Measurements from ENCODE around the gene CCL25. TPM values are rescaled to one million over a fixed set of nuclear protein-coding genes. Genes with fewer than 3 reads are reported as not detected.
A peak's percentile ranks its signal among the peaks of the same experiment; 100 is the strongest.

Gene CCL25, protein sequence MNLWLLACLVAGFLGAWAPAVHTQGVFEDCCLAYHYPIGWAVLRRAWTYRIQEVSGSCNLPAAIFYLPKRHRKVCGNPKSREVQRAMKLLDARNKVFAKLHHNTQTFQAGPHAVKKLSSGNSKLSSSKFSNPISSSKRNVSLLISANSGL
- 1,345 TPM for polyA plus RNA-seq
- long read RNA-seq, donor 1, transcript CCL25-201 (6 exons, 953 nt): major isoform, 52 of 123 reads
- long read RNA-seq, donor 1, partial matches to known transcripts: 69 of 123 reads
- long read RNA-seq, donor 1, other reads (novel, unspliced or antisense): 0 of 123 reads
- long read RNA-seq, donor 2, transcript CCL25-201 (6 exons, 953 nt): major isoform, 189 of 696 reads
- long read RNA-seq, donor 2, transcript CCL25-203 (5 exons, 924 nt): minor isoform, 14 of 696 reads
- long read RNA-seq, donor 2, partial matches to known transcripts: 470 of 696 reads
- long read RNA-seq, donor 2, other reads (novel, unspliced or antisense): 21 of 696 reads
- long read RNA-seq, donor 3: 0 reads
- long read RNA-seq, donor 4, transcript CCL25-201 (6 exons, 953 nt): major isoform, 26 of 46 reads
- long read RNA-seq, donor 4, partial matches to known transcripts: 0 of 46 reads
- long read RNA-seq, donor 4, other reads (novel, unspliced or antisense): 19 of 46 reads
- long read RNA-seq, donor 5: 0 reads
- long read RNA-seq, donor 6, transcript CCL25-201 (6 exons, 953 nt): major isoform, 238 of 771 reads
- long read RNA-seq, donor 6, transcript CCL25-203 (5 exons, 924 nt): minor isoform, 13 of 771 reads
- long read RNA-seq, donor 6, partial matches to known transcripts: 499 of 771 reads
- long read RNA-seq, donor 6, other reads (novel, unspliced or antisense): 19 of 771 reads
- long read RNA-seq, donor 7: 0 reads
- long read RNA-seq, donor 8, transcript CCL25-203 (5 exons, 924 nt): minor isoform, 20 of 1,078 reads
- long read RNA-seq, donor 8, transcript CCL25-201 (6 exons, 953 nt): major isoform, 338 of 1,078 reads
- long read RNA-seq, donor 8, partial matches to known transcripts: 672 of 1,078 reads
- long read RNA-seq, donor 8, other reads (novel, unspliced or antisense): 45 of 1,078 reads
- long read RNA-seq, donor 9, transcript CCL25-203 (5 exons, 924 nt): minor isoform, 5 of 317 reads
- long read RNA-seq, donor 9, transcript CCL25-201 (6 exons, 953 nt): major isoform, 118 of 317 reads
- long read RNA-seq, donor 9, partial matches to known transcripts: 188 of 317 reads
- long read RNA-seq, donor 9, other reads (novel, unspliced or antisense): 5 of 317 reads
- long read RNA-seq, donor 10, transcript CCL25-203 (5 exons, 924 nt): minor isoform, 14 of 563 reads
- long read RNA-seq, donor 10, transcript CCL25-201 (6 exons, 953 nt): major isoform, 201 of 563 reads
- long read RNA-seq, donor 10, partial matches to known transcripts: 317 of 563 reads
- long read RNA-seq, donor 10, other reads (novel, unspliced or antisense): 30 of 563 reads
- long read RNA-seq, donor 11, transcript CCL25-203 (5 exons, 924 nt): minor isoform, 11 of 306 reads
- long read RNA-seq, donor 11, transcript CCL25-201 (6 exons, 953 nt): major isoform, 113 of 306 reads
- long read RNA-seq, donor 11, partial matches to known transcripts: 177 of 306 reads
- long read RNA-seq, donor 11, other reads (novel, unspliced or antisense): 5 of 306 reads

DNA sequence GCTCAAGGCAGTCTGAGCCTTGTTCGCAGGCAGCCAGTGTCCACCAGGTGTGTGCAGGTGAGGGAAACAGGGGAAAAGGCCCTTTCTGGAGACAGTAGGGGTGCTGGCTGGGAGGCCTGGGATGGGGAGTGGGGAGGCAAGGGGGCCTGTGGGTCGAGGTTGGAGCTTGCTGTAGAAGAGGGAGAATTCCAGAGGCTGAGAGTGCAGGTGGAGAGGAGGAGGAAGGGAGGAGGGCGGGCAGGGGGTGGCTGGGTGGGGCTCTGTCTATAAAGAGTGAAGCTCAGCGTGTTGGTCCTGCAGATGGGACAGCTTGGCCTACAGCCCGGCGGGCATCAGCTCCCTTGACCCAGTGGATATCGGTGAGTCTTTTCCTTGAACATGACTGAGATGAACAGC is at the start of gene CCL25:
Gene CCL25, plus strand, starts transcription at position 297 of the 396 bp plus-strand sequence. CDS start 290 bp downstream, outside the sequence.
- no peaks in the 10 kb centered on the region for H3K27me3 ChIP-seq (ENCODE audit: control insufficient read depth, insufficient read depth, low read length)
- peak within 1 kb of the TSS; percentile 92 for H3K27ac ChIP-seq (ENCODE audit: low read length)
- peak within 1 kb of the TSS; percentile 57 for H3K4me3 ChIP-seq (ENCODE audit: low read length)
- H3K4me1 ChIP-seq (ENCODE audit: control insufficient read depth, insufficient read depth, low read length): peaks cover 33% of the 10 kb centered on the region
- DNase-seq: peak in 1 of 2 donors; percentile 49
- no CpG with 5 or more reads among the region's 7 CpGs for WGBS (ENCODE audit: insufficient coverage, low lambda C conversion rate)
- peaks cover 3% of the 10 kb centered on the region for H3K9me3 ChIP-seq (ENCODE audit: control insufficient read depth, low read depth, low read length)
- peaks cover under 1% of the 10 kb centered on the region for H3K36me3 ChIP-seq (ENCODE audit: control insufficient read depth, insufficient read depth, low read length)

DNA sequence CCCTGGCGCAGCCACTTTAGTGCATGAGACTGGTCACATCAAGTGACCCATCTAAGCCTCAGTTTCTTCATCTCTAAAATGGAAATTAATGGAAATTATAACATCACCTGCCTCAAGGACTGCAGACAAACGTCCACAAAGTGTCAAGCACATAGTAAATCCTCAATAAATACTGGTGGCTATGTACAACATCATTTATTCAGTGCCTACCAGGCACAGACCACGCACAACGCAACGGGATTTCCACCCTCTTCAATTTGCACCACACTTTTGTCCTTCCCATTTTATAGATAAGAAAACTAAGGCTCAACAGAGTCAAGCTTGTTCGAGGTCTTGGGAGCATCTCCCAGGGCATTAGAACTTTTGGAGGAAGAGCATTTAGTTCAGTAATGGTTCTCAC is 48.6 kb upstream of the CCL25 start:
- H3K27me3 ChIP-seq (ENCODE audit: control insufficient read depth, insufficient read depth, low read length): no peaks in the 10 kb centered on the region
- peaks cover 7% of the 10 kb centered on the region for H3K36me3 ChIP-seq (ENCODE audit: control insufficient read depth, insufficient read depth, low read length)
- DNase-seq: no peak
- H3K4me1 ChIP-seq (ENCODE audit: control insufficient read depth, insufficient read depth, low read length): peaks cover 15% of the 10 kb centered on the region
- no peaks in the 10 kb centered on the region for H3K9me3 ChIP-seq (ENCODE audit: control insufficient read depth, low read depth, low read length)
- H3K4me3 ChIP-seq (ENCODE audit: low read length): peak overlapping the region; percentile 73
- H3K27ac ChIP-seq (ENCODE audit: low read length): no peak overlapping the region
- WGBS (ENCODE audit: insufficient coverage, low lambda C conversion rate): 20% methylated on average over 1 of the region's 6 CpGs

DNA sequence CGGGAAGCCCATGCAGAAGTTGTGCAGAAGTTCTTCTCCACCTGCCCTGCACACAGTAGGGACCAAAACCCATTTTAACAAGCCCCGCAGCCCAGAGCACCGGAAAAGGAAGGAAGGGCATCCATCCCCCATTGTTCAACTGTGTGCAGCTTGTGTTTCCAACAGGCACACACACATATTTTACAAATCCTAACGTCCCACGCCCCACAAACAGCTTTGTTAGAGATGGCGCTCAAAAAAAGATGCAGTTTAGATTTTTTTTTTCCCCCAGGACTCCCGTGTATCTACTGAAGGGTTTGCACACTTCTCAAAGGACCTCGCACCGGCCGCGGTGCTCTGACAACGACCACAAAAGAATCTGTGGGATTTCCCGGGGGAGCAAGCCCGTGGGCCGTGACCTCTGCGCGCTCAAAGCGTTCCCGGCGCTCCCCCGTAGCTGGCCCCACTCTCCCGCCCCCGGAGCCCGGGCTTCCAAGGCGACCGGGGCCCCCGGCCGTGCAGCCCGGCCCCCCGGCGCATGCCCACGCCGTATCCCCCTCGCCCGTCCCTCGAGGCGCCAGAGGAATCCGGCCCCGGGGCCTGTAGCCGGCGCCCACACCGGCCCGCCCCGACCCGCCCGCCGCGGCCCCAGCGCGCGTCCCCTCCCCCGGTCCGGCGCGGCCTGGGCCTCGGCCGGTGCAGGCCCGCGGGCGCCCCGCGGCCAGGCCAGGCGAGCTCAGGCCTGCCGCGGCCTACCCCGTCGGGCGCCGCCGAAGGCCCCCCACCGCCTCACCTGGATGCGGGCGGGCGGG is 47.6 kb upstream of the CCL25 start:
- H3K36me3 ChIP-seq (ENCODE audit: control insufficient read depth, insufficient read depth, low read length): peaks cover 7% of the 10 kb centered on the region
- H3K4me1 ChIP-seq (ENCODE audit: control insufficient read depth, insufficient read depth, low read length): peaks cover 15% of the 10 kb centered on the region
- peak overlapping the region; percentile 73 for H3K4me3 ChIP-seq (ENCODE audit: low read length)
- peak in 1 of 2 donors; percentile 48 for DNase-seq
- H3K27ac ChIP-seq (ENCODE audit: low read length): peak overlapping the region; percentile 64
- H3K27me3 ChIP-seq (ENCODE audit: control insufficient read depth, insufficient read depth, low read length): no peaks in the 10 kb centered on the region
- WGBS (ENCODE audit: insufficient coverage, low lambda C conversion rate): 0% methylated on average over 2 of the region's 74 CpGs
- H3K9me3 ChIP-seq (ENCODE audit: control insufficient read depth, low read depth, low read length): no peaks in the 10 kb centered on the region

DNA sequence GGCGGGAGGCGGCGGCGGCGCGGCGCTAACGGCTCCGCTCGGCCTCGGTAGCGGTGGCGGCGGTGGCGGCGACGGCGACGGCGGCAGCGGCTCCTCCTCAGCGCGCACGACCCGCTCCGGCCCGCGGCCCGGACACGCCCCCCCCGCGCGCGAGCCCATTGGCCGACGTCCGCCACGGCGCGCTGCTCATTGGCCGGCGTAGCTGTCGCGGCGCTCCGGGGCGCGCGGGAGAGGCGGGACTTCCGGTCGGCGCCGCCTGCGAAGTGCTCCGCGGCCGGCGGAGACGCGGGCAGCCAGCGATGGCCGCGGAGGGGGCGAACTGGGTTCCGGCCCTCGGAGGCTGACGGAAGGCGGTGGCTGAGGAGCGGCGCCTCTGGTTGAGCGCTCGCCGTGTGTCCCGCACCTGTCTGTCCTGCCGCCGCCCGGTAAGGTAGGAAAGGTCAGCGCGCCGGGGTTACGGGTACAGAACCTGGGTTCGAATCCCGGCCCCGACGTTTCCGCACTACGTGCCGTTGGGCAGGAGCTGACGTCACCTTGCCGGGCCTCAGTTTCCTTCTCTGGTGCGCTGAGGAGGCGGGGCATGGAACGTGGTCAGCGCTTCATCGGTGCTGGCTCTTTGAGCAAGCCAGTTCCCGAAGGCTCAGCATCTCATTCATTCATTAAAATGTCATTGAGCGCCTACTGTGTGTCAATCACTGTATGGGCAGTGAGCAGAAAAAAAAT is 46.9 kb upstream of the CCL25 start, which contains the start of gene ELAVL1:
Gene ELAVL1, minus strand, starts transcription at position 108 of the 723 bp plus-strand sequence. CDS start 13,826 bp downstream, outside the sequence.
- peaks cover 6% of the 10 kb centered on the region for H3K36me3 ChIP-seq (ENCODE audit: control insufficient read depth, insufficient read depth, low read length)

DNA sequence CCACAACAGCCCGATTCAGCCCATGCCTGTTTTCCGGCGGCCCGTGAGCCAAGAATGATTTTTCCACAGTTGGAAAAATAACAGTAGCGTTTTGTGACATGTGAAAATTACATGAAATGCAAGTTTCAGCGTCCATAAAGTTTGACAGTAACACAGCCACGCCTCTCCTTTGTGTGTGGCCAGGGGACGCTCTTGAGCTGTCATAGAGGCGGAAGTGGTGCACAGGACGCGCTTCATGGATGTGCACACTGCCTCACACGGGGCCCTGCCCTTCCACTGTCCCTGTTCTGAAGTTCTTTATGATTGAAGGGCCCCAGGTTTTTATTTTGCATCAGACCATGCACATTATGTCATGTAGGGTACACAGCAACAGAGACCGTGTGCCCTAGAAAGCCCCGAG is 34.8 kb upstream of the CCL25 start:
- H3K27ac ChIP-seq (ENCODE audit: low read length): no peak overlapping the region
- H3K36me3 ChIP-seq (ENCODE audit: control insufficient read depth, insufficient read depth, low read length): no peaks in the 10 kb centered on the region
- no CpG with 5 or more reads among the region's 14 CpGs for WGBS (ENCODE audit: insufficient coverage, low lambda C conversion rate)
- DNase-seq: peak; percentile 63 to 75
- H3K4me3 ChIP-seq (ENCODE audit: low read length): no peak overlapping the region
- no peaks in the 10 kb centered on the region for H3K27me3 ChIP-seq (ENCODE audit: control insufficient read depth, insufficient read depth, low read length)
- no peaks in the 10 kb centered on the region for H3K4me1 ChIP-seq (ENCODE audit: control insufficient read depth, insufficient read depth, low read length)
- no peaks in the 10 kb centered on the region for H3K9me3 ChIP-seq (ENCODE audit: control insufficient read depth, low read depth, low read length)

More for the DNA sequence above, 46.9 kb upstream of the CCL25 start, which contains the start of gene ELAVL1:
- Histone ChIP-seq H3K27me3 (ENCODE audit: control insufficient read depth, insufficient read depth, low read length) (no peaks in the 10 kb centered on the region), H3K27ac (ENCODE audit: low read length) (peak within 1 kb of the TSS; percentile 71), H3K4me1 (ENCODE audit: control insufficient read depth, insufficient read depth, low read length) (peaks cover 15% of the 10 kb centered on the region), H3K4me3 (ENCODE audit: low read length) (peak within 1 kb of the TSS; percentile 99), H3K9me3 (ENCODE audit: control insufficient read depth, low read depth, low read length) (no peaks in the 10 kb centered on the region)
- DNase-seq: peak; percentile 89 to 93
- no CpG with 5 or more reads among the region's 98 CpGs for WGBS (ENCODE audit: insufficient coverage, low lambda C conversion rate)

DNA sequence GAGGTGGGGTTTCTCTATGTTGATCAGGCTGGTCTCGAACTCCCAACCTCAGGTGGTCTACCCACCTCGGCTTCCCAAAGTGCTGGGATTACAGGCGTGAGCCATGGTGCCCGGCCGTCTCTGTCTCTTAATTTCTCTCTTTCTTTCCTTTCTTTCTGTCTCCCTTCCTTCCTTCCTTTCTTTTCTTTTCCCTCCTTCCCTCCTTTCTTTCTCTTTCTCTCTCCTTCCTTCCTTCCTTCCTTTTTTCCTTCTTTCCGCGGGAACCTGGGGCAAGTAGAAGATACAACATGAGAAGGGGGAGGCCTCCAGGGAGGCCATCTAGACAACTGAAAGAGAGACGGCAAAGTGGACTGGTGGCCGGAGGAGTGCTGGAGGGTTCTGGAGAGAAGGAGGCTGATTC is 31.9 kb upstream of the CCL25 start:
- WGBS (ENCODE audit: insufficient coverage, low lambda C conversion rate): 90% methylated on average over 5 of the region's 9 CpGs
- H3K27ac ChIP-seq (ENCODE audit: low read length): no peak overlapping the region
- no peak for DNase-seq
- no peak overlapping the region for H3K4me3 ChIP-seq (ENCODE audit: low read length)
- no peaks in the 10 kb centered on the region for H3K9me3 ChIP-seq (ENCODE audit: control insufficient read depth, low read depth, low read length)
- peaks cover 3% of the 10 kb centered on the region for H3K4me1 ChIP-seq (ENCODE audit: control insufficient read depth, insufficient read depth, low read length)
- H3K27me3 ChIP-seq (ENCODE audit: control insufficient read depth, insufficient read depth, low read length): no peaks in the 10 kb centered on the region
- no peaks in the 10 kb centered on the region for H3K36me3 ChIP-seq (ENCODE audit: control insufficient read depth, insufficient read depth, low read length)

DNA sequence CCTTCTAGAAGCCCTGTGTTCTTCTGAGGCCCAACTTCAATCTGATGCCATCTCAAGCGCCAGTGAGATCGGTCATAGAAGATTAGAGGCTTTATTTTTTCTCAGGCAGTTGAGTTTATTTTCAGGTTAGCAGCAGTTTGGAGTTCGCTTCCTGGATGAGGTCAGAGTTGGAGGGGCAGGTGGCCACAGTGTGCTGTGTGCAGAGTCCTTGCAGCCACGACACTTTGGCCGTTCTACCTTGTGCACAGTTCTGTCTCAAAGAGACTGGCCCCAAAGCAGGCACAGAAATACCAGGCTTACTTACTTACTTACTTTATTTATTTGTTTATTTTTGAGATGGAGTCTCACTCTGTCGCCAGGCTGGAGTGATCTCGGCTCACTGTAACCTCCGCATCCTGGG is 31.2 kb upstream of the CCL25 start:
- H3K4me3 ChIP-seq (ENCODE audit: low read length): no peak overlapping the region
- H3K9me3 ChIP-seq (ENCODE audit: control insufficient read depth, low read depth, low read length): no peaks in the 10 kb centered on the region
- H3K27me3 ChIP-seq (ENCODE audit: control insufficient read depth, insufficient read depth, low read length): no peaks in the 10 kb centered on the region
- H3K36me3 ChIP-seq (ENCODE audit: control insufficient read depth, insufficient read depth, low read length): no peaks in the 10 kb centered on the region
- H3K4me1 ChIP-seq (ENCODE audit: control insufficient read depth, insufficient read depth, low read length): peaks cover 3% of the 10 kb centered on the region
- WGBS (ENCODE audit: insufficient coverage, low lambda C conversion rate): no CpG with 5 or more reads among the region's 8 CpGs
- no peak overlapping the region for H3K27ac ChIP-seq (ENCODE audit: low read length)
- DNase-seq: no peak

DNA sequence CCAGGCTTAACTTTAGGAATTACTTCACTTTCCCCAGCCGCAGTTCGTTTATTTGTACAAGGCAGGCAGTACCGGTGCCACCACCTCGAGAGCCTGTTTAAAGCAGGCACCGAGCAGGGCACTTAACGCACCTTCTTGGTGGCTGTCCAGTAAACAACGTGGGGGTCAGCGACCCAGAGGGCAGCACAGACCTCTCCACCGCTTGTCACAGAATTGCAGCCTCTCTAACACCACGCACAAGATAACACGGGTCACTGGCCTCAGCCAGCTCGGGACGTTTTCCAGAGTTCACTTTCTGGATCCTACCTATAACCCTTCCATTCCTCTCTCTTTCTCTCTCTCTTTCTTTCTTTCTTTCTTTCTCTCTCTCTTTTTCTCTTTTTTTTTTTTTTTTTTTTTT is 30.3 kb upstream of the CCL25 start:
- no peaks in the 10 kb centered on the region for H3K36me3 ChIP-seq (ENCODE audit: control insufficient read depth, insufficient read depth, low read length)
- no peak for DNase-seq
- no peaks in the 10 kb centered on the region for H3K27me3 ChIP-seq (ENCODE audit: control insufficient read depth, insufficient read depth, low read length)
- 69% methylated on average over 2 of the region's 13 CpGs for WGBS (ENCODE audit: insufficient coverage, low lambda C conversion rate)
- no peak overlapping the region for H3K4me3 ChIP-seq (ENCODE audit: low read length)
- H3K27ac ChIP-seq (ENCODE audit: low read length): no peak overlapping the region
- H3K4me1 ChIP-seq (ENCODE audit: control insufficient read depth, insufficient read depth, low read length): peaks cover 4% of the 10 kb centered on the region
- H3K9me3 ChIP-seq (ENCODE audit: control insufficient read depth, low read depth, low read length): no peaks in the 10 kb centered on the region
